Measurements from ENCODE around the gene CHRNB4. TPM values are rescaled to one million over a fixed set of nuclear protein-coding genes. Genes with fewer than 3 reads are reported as not detected.
A peak's percentile ranks its signal among the peaks of the same experiment; 100 is the strongest.

CHRNB4 gene
- total and polyA plus RNA-seq, 10 of the 15 experiments (the other 5 are each of a cell fraction or from before 2014, with no cell fraction given): 0.10 TPM; not detected in 9

- WGBS (ENCODE audit: insufficient coverage, insufficient replicate concordance, low lambda C conversion rate, missing lambda C conversion rate): 45% methylated on average over 8 of the region's 8 CpGs
- Histone ChIP-seq H3K4me1 (ENCODE audit: control insufficient read depth, insufficient read depth, low read length) (0 out of 2 replicates have a peak, but pooled peaks cover 3% of the 10 kb centered on the region), H3K27me3 (replicated peaks in 1 of 2; ENCODE audit: control insufficient read depth in 2 of 2, insufficient read depth in 2 of 2, low read length in 1 of 2) (no peaks in the 10 kb centered on the region), H3K79me2 (ENCODE audit: control insufficient read depth, insufficient read depth, low read length) (no peaks in the 10 kb centered on the region), H3K27ac (ENCODE audit: control insufficient read depth, insufficient read depth) (no peak overlapping the region), H3K4me3 (no peak overlapping the region), H2AFZ (ENCODE audit: control insufficient read depth, low read depth, low read length) (no peak overlapping the region), H3K36me3 (ENCODE audit: control insufficient read depth in 2 of 2, insufficient read depth in 2 of 2, low read length in 1 of 2) (no peaks in the 10 kb centered on the region), H3K4me2 (ENCODE audit: control insufficient read depth, insufficient read depth) (no peak overlapping the region), H4K20me1 (ENCODE audit: control insufficient read depth, insufficient read depth) (no peaks in the 10 kb centered on the region), H3K9ac (ENCODE audit: control insufficient read depth, insufficient read depth, low read length) (no peak overlapping the region), H3K9me3 (replicated peaks; ENCODE audit: control insufficient read depth, insufficient read depth, low read length) (no peaks in the 10 kb centered on the region)
- ChIA-PET POLR2A (no interaction called here), SMC1A (ENCODE audit: uncharacterized antibody, unreplicated experiment) (no interaction called here), CTCF (interaction anchor here (0.6 kb wide), 1 partner anchor 8 kb away, joined by 3 read pairs; no protein-coding TSS in a partner anchor), RAD21 (ENCODE audit: unreplicated experiment) (no interaction called here)
- TF ChIP-seq PAX5 (IDR thresholded peaks at IDR 0.05; ENCODE audit: borderline replicate concordance, low read depth, low read length): no peak
- TF ChIP-seq SMAD5 (IDR thresholded peaks at IDR 0.05; ENCODE audit: low read depth): no peak
- TF ChIP-seq, protein P1, sequence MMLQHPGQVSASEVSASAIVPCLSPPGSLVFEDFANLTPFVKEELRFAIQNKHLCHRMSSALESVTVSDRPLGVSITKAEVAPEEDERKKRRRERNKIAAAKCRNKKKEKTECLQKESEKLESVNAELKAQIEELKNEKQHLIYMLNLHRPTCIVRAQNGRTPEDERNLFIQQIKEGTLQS (IDR thresholded peaks at IDR 0.05; ENCODE audit: borderline replicate concordance, extremely low read depth, low read depth, low read length): no peak
- DNase-seq (ENCODE audit: low read depth, low spot score) (no peak), ATAC-seq (no peak), FAIRE-seq (no peak)
- in situ Hi-C loops (cut with MboI) (no loop called here), intact Hi-C loops (cut with micrococcal nuclease; ENCODE audit: unreplicated experiment) (no loop called here)
- BruUV-seq (replicated peaks): no TSS peak
Measured at GRCh38 chr15:78667578-78668236, 26.7 kb upstream of the CHRNB4 start.

- Histone ChIP-seq H3K27ac (ENCODE audit: control insufficient read depth, insufficient read depth) (no peak overlapping the region), H3K4me2 (ENCODE audit: control insufficient read depth, insufficient read depth) (no peak overlapping the region; the same call in 1 of the 2 replicates), H3K4me1 (ENCODE audit: control insufficient read depth, insufficient read depth, low read length) (0 out of 2 replicates have a peak, but pooled peaks cover 3% of the 10 kb centered on the region), H3K79me2 (ENCODE audit: control insufficient read depth, insufficient read depth, low read length) (no peaks in the 10 kb centered on the region), H2AFZ (ENCODE audit: control insufficient read depth, low read depth, low read length) (no peak overlapping the region), H3K4me3 (no peak overlapping the region), H3K9ac (ENCODE audit: control insufficient read depth, insufficient read depth, low read length) (no peak overlapping the region), H3K36me3 (ENCODE audit: control insufficient read depth in 2 of 2, insufficient read depth in 2 of 2, low read length in 1 of 2) (no peaks in the 10 kb centered on the region), H3K9me3 (replicated peaks; ENCODE audit: control insufficient read depth, insufficient read depth, low read length) (no peaks in the 10 kb centered on the region), H4K20me1 (ENCODE audit: control insufficient read depth, insufficient read depth) (no peaks in the 10 kb centered on the region), H3K27me3 (replicated peaks in 1 of 2; ENCODE audit: control insufficient read depth in 2 of 2, insufficient read depth in 2 of 2, low read length in 1 of 2) (no peaks in the 10 kb centered on the region)
- WGBS (ENCODE audit: insufficient coverage, insufficient replicate concordance, low lambda C conversion rate, missing lambda C conversion rate): 26% methylated on average over 6 of the region's 6 CpGs
- intact Hi-C loops (cut with micrococcal nuclease; ENCODE audit: unreplicated experiment) (no loop called here), in situ Hi-C loops (cut with MboI) (no loop called here)
- ChIA-PET SMC1A (ENCODE audit: uncharacterized antibody, unreplicated experiment) (no interaction called here), CTCF (no interaction called here), POLR2A (no interaction called here), RAD21 (ENCODE audit: unreplicated experiment) (no interaction called here)
- no TSS peak for BruUV-seq (replicated peaks)
- FAIRE-seq (no peak), ATAC-seq (no peak), DNase-seq (ENCODE audit: low read depth, low spot score) (no peak)
- peak; percentile 36 to 43; a peak in 1 of 4 replicates for TF ChIP-seq BHLHE40 (IDR thresholded peaks at IDR 0.05; ENCODE audit: borderline replicate concordance in 1 of 2, low read depth in 2 of 2, low read length in 1 of 2)
- TF ChIP-seq BCL3 (IDR thresholded peaks at IDR 0.05; ENCODE audit: borderline replicate concordance, insufficient read depth, low read depth, low read length, poor library complexity, severe bottlenecking): no peak
Measured at GRCh38 chr15:78666010-78666409, 25.0 kb upstream of the CHRNB4 start.
